Tibial nerve (tissue), 4 donors: Measurements from ENCODE around the gene SLC51B. TPM values are rescaled to one million over a fixed set of nuclear protein-coding genes. Genes with fewer than 3 reads are reported as not detected.

Experiments
- total RNA-seq, 4 donors: library from RNA; depleted of rRNA; stranded (reverse); fragments of >200 nt; gene quantifications; one replicate each; pipeline ENCODE4 v1.1.0, GENCODE V29; 2016

Gene SLC51B
- total RNA-seq, 4 donors from 2014 or later: 2.7 TPM; not detected in 3

Other genes starting within 250 kb of the SLC51B start
- gene PIF1, start 219.7 kb upstream of the SLC51B start, total RNA-seq: 1 to 10 TPM in 2 of 4 donors, under 1 TPM in 1, not detected in 1; 0.39 to 2.4 (median 1.1) TPM
- gene PLEKHO2, start 203.5 kb upstream of the SLC51B start, total RNA-seq: 10 to 100 TPM; 40.8 to 69.9 (median 60.2) TPM
- gene ANKDD1A, start 133.5 kb upstream of the SLC51B start, total RNA-seq: 10 to 100 TPM; 18.2 to 39.3 (median 26.3) TPM
- 10 to 100 TPM; 80.4 to 90.6 (median 86.3) TPM for gene SPG21, start 55.5 kb upstream of the SLC51B start, total RNA-seq
- 10 to 100 TPM; 36.8 to 45.7 (median 41.2) TPM for gene MTFMT, start 15.7 kb upstream of the SLC51B start, total RNA-seq
- 10 to 100 TPM; 41.4 to 83.5 (median 78.7) TPM for gene RASL12, start 22.6 kb downstream of the SLC51B start, total RNA-seq
- gene KBTBD13, start 31.4 kb downstream of the SLC51B start, total RNA-seq: not detected
- 10 to 100 TPM in 3 of 4 donors, 1 to 10 TPM in 1; 8.4 to 16.7 (median 14.0) TPM for gene UBAP1L, start 69.8 kb downstream of the SLC51B start, total RNA-seq
- 10 to 100 TPM; 27.9 to 57.5 (median 37.8) TPM for gene PDCD7, start 88.4 kb downstream of the SLC51B start, total RNA-seq
- gene CLPX, start 140.0 kb downstream of the SLC51B start, total RNA-seq: 10 to 100 TPM; 29.5 to 96.7 (median 69.7) TPM
- 100 to 1,000 TPM in 1 of 4 donors, 10 to 100 TPM in 2, 1 to 10 TPM in 1; 7.8 to 209 (median 55.5) TPM for gene CILP, start 166.1 kb downstream of the SLC51B start, total RNA-seq
- 10 to 100 TPM in 3 of 4 donors, 1 to 10 TPM in 1; 5.9 to 15.5 (median 12.1) TPM for gene PARP16, start 241.5 kb downstream of the SLC51B start, total RNA-seq